ENCODE measurements around the gene PRR23E.

Gene PRR23E

GRCh38 chr3:127164615-127165014 is 28.3 kb upstream of the PRR23E start:
- Histone ChIP-seq H3K27ac (ENCODE audit: extremely low read depth, low read depth, low read length) (no peak overlapping the region), H3K4me3 (ENCODE audit: low read depth, low read length) (no peak overlapping the region), H3K9me3 (ENCODE audit: control insufficient read depth, insufficient read depth, low read depth, low read length) (no peaks in the 10 kb centered on the region), H3K4me1 (ENCODE audit: control insufficient read depth, insufficient read depth, low read length) (no peaks in the 10 kb centered on the region), H3K36me3 (ENCODE audit: control insufficient read depth in 2 of 2, insufficient read depth in 1 of 2, low read length in 2 of 2) (no peaks in the 10 kb centered on the region)
- ChIA-PET POLR2A (no interaction called here), CTCF (no interaction called here)
- TF ChIP-seq ZNF324 (tag by site-specific recombination; IDR thresholded peaks at IDR 0.05): no peak
- TF ChIP-seq ZNF654 (tag by site-specific recombination; IDR thresholded peaks at IDR 0.05; ENCODE audit: low read depth): no peak
- no peak for TF ChIP-seq SP2 (tag by site-specific recombination; IDR thresholded peaks at IDR 0.05)
- no peak for TF ChIP-seq KLF9 (tag by site-specific recombination; IDR thresholded peaks at IDR 0.05; ENCODE audit: low read depth)
- no peak for TF ChIP-seq ZNF394 (tag by site-specific recombination; IDR thresholded peaks at IDR 0.05; ENCODE audit: borderline replicate concordance)
- no peak for TF ChIP-seq KLF7 (tag by site-specific recombination; IDR thresholded peaks at IDR 0.05; ENCODE audit: borderline replicate concordance)

- no peak overlapping the region for H3K27ac ChIP-seq (ENCODE audit: extremely low read depth, low read depth, low read length)
- CTCF ChIA-PET: no interaction called here
- no peaks in the 10 kb centered on the region for H3K4me1 ChIP-seq (ENCODE audit: control insufficient read depth, insufficient read depth, low read length)
- no peaks in the 10 kb centered on the region for H3K9me3 ChIP-seq (ENCODE audit: control insufficient read depth, insufficient read depth, low read depth, low read length)
- H3K4me3 ChIP-seq (ENCODE audit: low read depth, low read length): no peak overlapping the region
- no peak for TF ChIP-seq GLIS2 (tag by site-specific recombination; IDR thresholded peaks at IDR 0.05)
- no peak for TF ChIP-seq ZNF433 (tag by site-specific recombination; IDR thresholded peaks at IDR 0.05; ENCODE audit: low read depth)
- no peak for TF ChIP-seq ZNF174 (tag by site-specific recombination; IDR thresholded peaks at IDR 0.05)
- TF ChIP-seq WT1 (tag by site-specific recombination; IDR thresholded peaks at IDR 0.05): no peak
- TF ChIP-seq ZNF580 (tag by site-specific recombination; IDR thresholded peaks at IDR 0.05): no peak
- TF ChIP-seq ZNF211 (tag by site-specific recombination; IDR thresholded peaks at IDR 0.05; ENCODE audit: low read depth): no peak
- POLR2A ChIA-PET: no interaction called here
- no peaks in the 10 kb centered on the region for H3K36me3 ChIP-seq (ENCODE audit: control insufficient read depth in 2 of 2, insufficient read depth in 1 of 2, low read length in 2 of 2)
These were observed 27.9 kb upstream of the PRR23E start for GRCh38 chr3:127165036-127165435.

GRCh38 chr3:127165694-127166485 is 27.0 kb upstream of the PRR23E start:
- TF ChIP-seq MEIS1 (CRISPR knock-in tag; IDR thresholded peaks at IDR 0.05; ENCODE audit: borderline replicate concordance) (no peak), ZNF433 (tag by site-specific recombination; IDR thresholded peaks at IDR 0.05; ENCODE audit: low read depth) (no peak), ZNF423 (tag by site-specific recombination; IDR thresholded peaks at IDR 0.05) (no peak), ZNF132 (tag by site-specific recombination; IDR thresholded peaks at IDR 0.05; ENCODE audit: borderline replicate concordance) (no peak), KLF1 (tag by site-specific recombination; IDR thresholded peaks at IDR 0.05) (no peak), ZNF274 (IDR thresholded peaks at IDR 0.05; ENCODE audit: low read length) (no peak), ZNF274 (tag by site-specific recombination; IDR thresholded peaks at IDR 0.05; ENCODE audit: borderline replicate concordance) (no peak), BCL11B (tag by site-specific recombination; IDR thresholded peaks at IDR 0.05; ENCODE audit: low read depth) (no peak), ZNF585B (tag by site-specific recombination; IDR thresholded peaks at IDR 0.05) (no peak), ZBTB17 (tag by site-specific recombination; IDR thresholded peaks at IDR 0.05) (no peak), ZNF416 (tag by site-specific recombination; IDR thresholded peaks at IDR 0.05) (no peak)
- ChIA-PET CTCF (interaction anchor here (0.7 to 0.8 kb wide), 2 partner anchors 26 to 474 kb away, joined by 3 read pairs; no protein-coding TSS in a partner anchor), POLR2A (no interaction called here)
- H3K4me3 ChIP-seq (ENCODE audit: low read depth, low read length): no peak overlapping the region
- H3K9me3 ChIP-seq (ENCODE audit: control insufficient read depth, insufficient read depth, low read depth, low read length): no peaks in the 10 kb centered on the region
- no peaks in the 10 kb centered on the region for H3K36me3 ChIP-seq (ENCODE audit: control insufficient read depth in 2 of 2, insufficient read depth in 1 of 2, low read length in 2 of 2)
- H3K27ac ChIP-seq (ENCODE audit: extremely low read depth, low read depth, low read length): no peak overlapping the region
- no peaks in the 10 kb centered on the region for H3K4me1 ChIP-seq (ENCODE audit: control insufficient read depth, insufficient read depth, low read length)

All from HEK293 (cell line).